Cortex of kidney (tissue), 1 donor: Measurements from ENCODE around the gene KLK14.

Experiments used
- DNase-seq: peaks from one replicate; lab custom pipeline; 2025; lab: John Stamatoyannopoulos, UW

KLK14 gene

DNA sequence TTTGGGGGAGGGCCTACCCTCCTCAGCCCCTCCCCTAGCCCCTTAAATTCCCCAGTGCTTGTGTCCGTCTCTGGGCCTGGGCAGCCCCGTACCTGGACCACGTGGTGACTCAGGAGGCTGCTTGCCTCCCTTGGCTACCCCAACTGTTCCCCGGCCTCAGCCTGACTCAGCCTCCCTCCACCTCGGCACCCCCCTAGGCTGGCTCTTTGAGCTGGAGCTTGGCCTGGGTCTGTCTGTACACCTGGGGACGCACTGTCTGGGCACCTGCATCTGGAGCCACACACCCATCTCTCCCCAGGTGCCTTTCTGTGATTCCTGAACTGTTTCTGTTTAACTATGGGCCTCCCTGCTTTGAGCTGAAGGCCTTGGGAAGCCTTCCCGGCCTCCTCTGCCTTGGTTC, 1.8 kb upstream of the KLK14 start:
- no peak for DNase-seq

GRCh38 chr19:51083783-51084182, 1.1 kb upstream of the KLK14 start:
- DNase-seq = no peak

DNA sequence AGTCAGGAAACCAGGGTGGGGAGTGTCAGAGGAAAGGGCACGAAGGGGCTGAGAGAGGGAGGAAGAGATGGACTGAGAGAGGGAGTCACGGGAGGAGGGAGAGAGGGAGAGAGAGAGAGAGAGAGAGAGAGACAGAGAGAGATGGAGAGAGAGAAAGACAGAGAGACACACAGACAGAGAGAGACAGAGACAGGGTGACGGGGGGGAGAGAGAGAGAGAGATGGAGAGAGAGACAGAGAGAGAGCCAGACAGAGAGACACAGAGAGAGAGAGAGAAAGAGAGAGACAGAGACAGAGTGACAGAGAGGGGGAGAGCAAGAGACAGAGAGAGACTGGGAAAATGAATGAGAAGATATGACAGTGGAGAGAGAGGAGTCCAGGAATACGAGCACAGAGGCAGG, 494 bp upstream of the KLK14 start:
- DNase-seq = no peak

DNA sequence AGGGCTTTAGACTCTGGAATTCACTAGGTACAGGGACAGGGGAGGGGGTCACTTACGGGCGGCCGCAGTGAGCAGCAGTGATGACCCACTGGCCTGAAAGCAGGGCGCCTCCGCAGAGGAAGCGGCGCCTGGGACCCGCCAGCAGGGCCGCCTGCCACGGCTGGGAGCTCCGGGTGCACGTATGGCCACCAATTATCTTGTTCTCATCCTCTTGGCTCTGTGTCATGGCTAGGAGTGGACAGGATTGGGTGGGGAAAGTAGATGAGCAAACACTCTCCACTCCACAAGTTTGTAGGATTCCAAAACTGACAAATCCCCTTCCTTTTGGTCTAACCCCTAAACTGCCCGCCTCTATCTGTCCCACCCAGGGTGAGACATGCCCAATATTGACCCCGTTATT, 1.2 kb downstream of the KLK14 start:
- DNase-seq = no peak

GRCh38 chr19:51079481-51080110, 3.1 kb downstream of the KLK14 start:
- no peak for DNase-seq

- no peak for DNase-seq
Measured at GRCh38 chr19:51078731-51079130, 4.0 kb downstream of the KLK14 start.

DNA sequence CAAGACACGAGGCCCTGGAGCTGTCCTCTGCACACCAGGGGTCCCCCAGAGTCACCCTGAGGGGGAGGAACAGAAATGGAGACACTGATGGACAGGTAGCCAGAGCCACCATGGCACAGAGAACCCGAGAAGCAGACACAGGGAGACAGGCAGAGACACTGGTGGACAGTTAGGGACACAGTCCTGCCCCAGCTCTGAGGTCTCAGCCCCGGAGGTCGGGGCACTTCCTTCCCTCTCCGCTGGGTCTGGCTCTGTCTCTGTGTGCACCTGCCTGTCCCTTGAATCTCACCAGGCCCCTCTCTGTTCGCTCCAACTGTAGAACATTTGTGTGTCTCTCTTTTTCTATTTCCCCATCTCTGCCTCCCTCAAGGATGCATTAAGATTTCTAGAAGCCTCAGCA, 4.6 kb downstream of the KLK14 start:
- no peak for DNase-seq

DNA sequence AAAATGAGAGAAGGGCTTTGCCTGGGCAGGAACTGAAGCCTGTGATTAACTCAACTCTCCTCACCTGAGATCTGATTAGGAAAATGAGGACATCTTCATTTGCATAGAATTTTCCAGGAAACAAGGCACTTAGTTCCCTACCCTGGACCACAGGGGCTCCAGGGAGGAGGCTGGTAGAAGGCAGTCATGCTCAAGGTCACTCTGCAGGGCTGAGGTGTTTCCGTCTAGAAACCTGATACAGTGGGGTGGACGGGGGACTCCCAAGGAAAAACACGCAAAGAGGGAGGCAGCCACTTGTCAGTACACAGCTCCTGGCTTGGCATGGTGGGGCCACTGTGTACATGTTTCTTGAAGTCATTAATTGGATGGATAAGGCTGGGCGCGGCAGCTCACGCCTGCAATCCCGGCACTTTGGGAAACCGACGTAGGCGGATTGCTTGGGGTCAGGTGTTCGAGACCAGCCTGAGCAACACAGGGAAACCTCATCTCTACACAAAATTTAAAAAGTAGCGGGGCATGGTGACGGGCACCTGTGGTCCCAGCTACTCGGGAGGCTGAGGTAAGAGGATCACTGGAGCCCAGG, 6.0 kb downstream of the KLK14 start:
- DNase-seq = no peak

DNA sequence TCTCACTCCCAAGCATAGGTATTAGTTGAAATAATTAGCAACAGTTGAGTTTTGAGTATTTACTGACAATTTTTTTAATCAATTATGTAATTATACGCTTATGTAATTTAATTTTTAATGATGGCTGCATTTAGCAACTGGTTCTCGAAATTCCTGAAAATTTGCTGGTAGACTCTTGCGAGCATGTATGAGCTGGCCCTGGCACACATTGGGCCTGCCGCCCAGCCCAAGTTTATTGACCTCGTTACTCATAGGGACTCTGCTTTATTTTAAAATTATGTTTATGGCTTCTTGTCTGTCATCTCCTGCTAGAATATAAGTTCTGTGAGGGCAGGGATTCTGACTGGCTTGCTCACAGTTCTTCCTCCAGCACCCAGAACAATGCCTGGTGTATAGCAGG, 6.7 kb downstream of the KLK14 start:
- no peak for DNase-seq

DNA sequence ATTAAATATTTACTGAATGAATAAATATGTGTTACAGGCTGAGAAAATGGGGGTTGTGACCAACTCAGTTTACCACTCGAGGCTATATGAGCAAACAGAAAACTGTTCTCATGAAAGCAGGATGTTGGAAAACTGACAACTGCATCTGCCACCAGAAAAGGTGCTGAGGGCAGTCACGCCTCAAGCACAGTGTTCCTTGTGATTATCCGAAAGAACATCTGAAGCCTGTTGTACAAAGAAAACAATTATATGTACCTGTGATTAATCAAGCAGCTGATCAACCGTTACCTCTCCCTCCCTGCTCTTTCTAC, 11.6 kb downstream of the KLK14 start:
- DNase-seq = no peak

- DNase-seq = no peak
Measured at GRCh38 chr19:51070334-51071094, 12.2 kb downstream of the KLK14 start.

- no peak for DNase-seq
Measured at GRCh38 chr19:51066393-51067186, 16.1 kb downstream of the KLK14 start.

DNA sequence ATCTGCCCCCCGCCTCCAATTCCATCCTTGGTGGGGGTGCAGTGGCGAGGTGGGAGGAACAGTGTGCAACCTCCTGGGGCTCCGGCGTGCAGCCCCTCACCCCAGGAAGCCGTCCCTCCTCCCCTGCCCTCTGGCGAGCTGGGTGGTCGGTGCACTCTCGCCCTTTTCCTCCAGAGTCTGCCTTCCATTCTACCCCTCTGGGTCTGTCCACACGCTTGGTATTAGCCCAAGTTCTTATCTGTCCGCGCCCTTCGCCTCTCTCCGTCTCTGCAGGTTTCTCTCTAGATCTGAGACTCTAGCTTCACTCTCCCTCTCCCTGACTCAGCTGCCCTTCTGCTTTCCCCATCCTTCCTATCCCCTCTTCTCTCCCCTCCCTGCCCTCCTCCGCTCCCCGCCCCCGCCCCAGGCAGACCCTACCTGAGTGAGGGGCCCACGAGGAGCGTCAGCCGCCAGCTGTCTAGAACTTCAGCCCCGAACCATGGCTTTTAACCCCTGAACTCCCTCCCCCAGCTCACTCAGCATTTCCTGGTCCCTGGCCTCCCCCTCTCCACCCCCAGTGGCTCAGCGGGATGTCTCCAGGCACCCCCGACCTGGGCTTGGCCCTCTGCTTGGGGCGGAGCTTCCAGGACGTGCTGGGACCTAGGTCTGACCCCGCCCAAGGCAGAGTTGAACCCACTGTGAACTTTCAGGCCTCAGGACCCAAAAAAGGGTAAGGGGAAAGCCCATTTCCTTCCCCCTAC, 17.3 kb downstream of the KLK14 start:
- DNase-seq = no peak

- no peak for DNase-seq
Measured at GRCh38 chr19:51064534-51065220, 18.0 kb downstream of the KLK14 start, which contains the start of gene KLK13. TSS of gene KLK13 (minus strand) at chr19:51065092. CDS start at chr19:51065067, 25 bp downstream.

DNA sequence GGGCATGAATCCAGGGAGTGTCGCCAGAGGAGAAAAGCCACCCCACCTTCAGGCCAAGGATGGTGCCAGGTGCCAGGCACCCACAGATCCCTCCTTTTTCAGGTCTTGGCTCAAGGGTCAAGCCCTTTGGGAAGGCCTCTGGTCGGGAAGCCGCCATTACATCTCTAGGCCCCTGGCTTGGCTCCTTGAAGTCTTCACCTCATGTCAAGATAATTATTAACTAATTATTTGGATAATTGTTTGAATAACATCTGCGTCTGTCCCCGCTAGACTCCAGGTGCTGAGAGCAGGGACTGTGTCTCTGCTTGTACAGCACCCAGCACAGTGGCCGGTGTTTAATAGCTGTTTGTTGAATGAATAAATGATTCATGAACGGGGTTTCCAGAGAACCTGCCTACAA, 19.0 kb downstream of the KLK14 start:
- DNase-seq = no peak

DNA sequence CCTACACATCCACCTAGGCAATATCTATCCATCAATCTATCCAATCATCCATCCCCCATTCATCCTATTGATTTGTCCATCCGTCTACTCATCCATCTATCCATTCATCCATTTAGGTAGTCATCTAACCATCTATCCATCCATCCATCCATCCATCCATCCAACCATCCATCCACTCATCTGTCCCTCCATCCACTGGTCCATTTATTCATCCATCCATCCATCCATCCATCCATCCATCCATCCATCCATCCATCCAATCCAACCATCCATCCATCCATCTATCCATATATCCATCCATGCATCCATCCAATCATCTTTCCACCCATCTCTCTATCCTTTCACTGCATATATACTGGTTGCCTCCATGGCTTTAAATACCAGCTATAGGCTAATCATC, 21.7 kb downstream of the KLK14 start:
- no peak for DNase-seq

DNA sequence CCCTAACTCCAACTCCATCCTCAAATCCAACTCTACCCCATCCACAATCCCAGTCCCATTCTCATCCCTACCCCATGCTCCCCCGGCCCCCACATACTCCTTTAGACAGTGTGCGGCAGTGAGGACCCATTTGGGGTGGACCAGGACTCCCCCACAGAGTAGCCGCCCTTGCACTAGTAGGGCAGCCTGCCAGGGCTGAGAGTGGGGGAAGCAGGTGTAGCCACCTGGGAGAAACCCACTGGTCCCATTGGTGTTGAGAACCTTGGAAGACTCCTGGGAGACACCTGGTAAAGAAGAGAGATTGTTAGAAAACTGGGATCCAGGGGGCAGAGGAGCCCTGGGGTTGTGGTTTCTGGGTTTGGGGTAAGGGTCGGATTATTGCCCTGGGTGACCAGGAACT, 22.4 kb downstream of the KLK14 start:
- no peak for DNase-seq

DNA sequence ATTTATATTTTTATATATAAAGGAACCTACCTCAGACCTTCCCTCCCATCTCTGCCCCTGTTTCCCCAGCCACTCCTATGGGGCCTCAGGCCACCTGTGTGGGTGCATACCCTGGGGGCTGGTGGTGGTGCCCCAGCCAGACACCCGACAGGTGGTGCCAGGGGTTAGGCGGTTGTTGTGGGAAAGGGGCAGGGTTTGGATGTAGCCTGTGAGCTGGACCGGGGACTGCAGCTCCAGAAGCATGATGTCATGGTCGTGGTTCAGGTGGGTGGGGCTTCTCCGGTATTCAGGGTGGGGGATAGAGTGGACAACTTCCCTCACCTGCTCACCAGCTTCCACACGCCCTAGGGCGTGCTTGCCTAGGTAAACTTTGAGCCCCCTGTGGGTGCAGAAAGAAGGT, 23.0 kb downstream of the KLK14 start:
- no peak for DNase-seq

DNA sequence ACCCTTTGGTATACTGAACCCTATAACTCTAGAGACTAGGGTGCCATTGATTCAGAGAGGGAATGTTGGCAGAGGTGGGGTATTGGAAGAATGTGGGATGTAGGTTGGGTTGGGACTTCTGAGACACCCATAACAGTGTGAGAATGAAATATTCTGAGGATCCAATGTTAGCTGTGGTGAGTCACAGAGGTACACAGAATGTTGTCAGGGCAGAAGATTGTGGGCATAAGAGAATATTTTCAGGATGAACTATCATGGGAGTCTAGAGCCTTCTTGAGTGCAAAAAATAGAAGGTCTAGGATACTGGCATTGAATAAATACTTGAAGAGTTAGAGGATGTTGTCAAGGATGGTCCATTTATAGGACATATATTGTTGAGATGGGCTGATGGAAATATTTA, 26.8 kb downstream of the KLK14 start:
- no peak for DNase-seq

- no peak for DNase-seq
Measured at GRCh38 chr19:51047031-51047335, 35.7 kb downstream of the KLK14 start.

DNA sequence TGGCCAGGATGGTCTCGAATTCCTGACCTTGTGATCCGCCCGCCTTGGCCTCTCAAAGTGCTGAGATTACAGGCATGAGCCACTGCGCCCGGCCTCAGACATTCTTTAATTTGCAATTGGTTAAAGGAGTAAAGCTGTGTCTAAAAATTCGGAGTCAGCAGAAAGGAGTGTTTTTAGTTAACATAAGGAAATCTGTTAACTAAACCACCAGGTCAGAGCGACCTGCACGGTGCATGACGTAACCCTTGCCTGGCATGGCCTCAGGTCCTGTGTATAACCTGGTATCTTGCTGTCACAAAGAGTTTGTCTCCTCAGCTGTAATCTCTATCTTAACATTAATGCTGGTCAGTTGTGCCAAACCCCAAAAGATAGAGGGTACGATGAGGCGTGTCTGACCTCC, 38.4 kb downstream of the KLK14 start:
- DNase-seq = no peak

DNA sequence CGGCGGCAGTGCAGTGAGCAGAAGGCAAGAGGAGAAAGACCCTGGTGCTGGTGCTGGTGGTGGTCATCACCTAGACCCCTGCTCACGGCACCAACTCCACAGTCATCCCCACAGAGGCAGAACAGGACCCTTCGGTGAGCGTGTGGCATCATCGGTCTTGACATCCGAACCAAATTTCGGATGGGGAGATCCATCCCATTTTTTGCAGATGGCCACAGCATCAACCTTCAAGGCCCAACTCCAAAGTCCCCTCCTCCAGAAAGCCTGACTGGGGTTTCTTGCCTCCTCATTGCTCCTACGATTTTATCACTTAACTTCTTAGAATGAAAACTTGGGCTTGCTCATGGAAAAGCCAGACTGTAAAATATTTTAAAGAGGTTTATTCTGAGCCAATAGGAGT, 39.2 kb downstream of the KLK14 start:
- DNase-seq = no peak
